H1 (cell line): ENCODE measurements around the gene NDUFS8. TPM values are rescaled to one million over a fixed set of nuclear protein-coding genes. Genes with fewer than 3 reads are reported as not detected.
A peak's percentile ranks its signal among the peaks of the same experiment; 100 is the strongest.

Experiments
- CTCF ChIA-PET: fragments of 300-600 bp; sonication (Branson Sonifier 250); formaldehyde crosslinking; loops from one replicate; lab custom pipeline; 2021; ENCODE audit not compliant: partially characterized antibody; lab: Charles Lee
- POLR2A ChIA-PET: fragments of 300-600 bp; sonication (Branson Sonifier 250); formaldehyde crosslinking; loops from one replicate; lab custom pipeline; 2021; ENCODE audit warnings: inconsistent platforms; ENCODE audit not compliant: partially characterized antibody; lab: Charles Lee
- DNase-seq, 2 experiments: peaks; one replicate each; pipeline versions ENCODE4 v3.0.0 to v3.0.0-alpha.2; 2010 to 2022; ENCODE audit warnings: low spot score in 2 of 2, low read depth in 1 of 2, mixed read lengths in 1 of 2
- FAIRE-seq: peaks from 2 replicates; lab custom pipeline; 2011; peaks lifted over from hg19 to GRCh38; lab: Jason Lieb, UNC
- H2AFZ ChIP-seq: 2 replicates; pipeline ENCODE4 v1.8.1; 2012; ENCODE audit warnings: low read length, inconsistent platforms
- H2AK5ac ChIP-seq: 2 replicates; pipeline ENCODE4 v1.6.1; 2013; ENCODE audit warnings: low read depth, low read length
- H2BK120ac ChIP-seq: replicated peaks from 2 replicates; pipeline ENCODE3; 2013; ENCODE audit warnings: low read depth, low read length, inconsistent platforms
- H2BK12ac ChIP-seq: 2 replicates; pipeline ENCODE4 v1.6.1; 2013; ENCODE audit warnings: low read depth, low read length
- H2BK15ac ChIP-seq: 2 replicates; pipeline ENCODE4 v1.6.1; 2013; ENCODE audit warnings: low read length
- H2BK20ac ChIP-seq: 2 replicates; pipeline ENCODE4 v1.6.1; 2013; ENCODE audit warnings: low read length
- H2BK5ac ChIP-seq: 2 replicates; pipeline ENCODE4 v1.6.1; 2013; ENCODE audit warnings: low read depth, low read length
- H3K14ac ChIP-seq: 2 replicates; pipeline ENCODE4 v1.6.1; 2013; ENCODE audit warnings: inconsistent platforms; ENCODE audit not compliant: insufficient read length
- H3K18ac ChIP-seq: 2 replicates; pipeline ENCODE4 v1.6.1; 2013; ENCODE audit warnings: low read length; ENCODE audit errors: extremely low read depth
- H3K23ac ChIP-seq: 2 replicates; pipeline ENCODE4 v1.6.1; 2013; ENCODE audit warnings: inconsistent platforms; ENCODE audit not compliant: insufficient read length
- H3K23me2 ChIP-seq: 2 replicates; pipeline ENCODE4 v1.6.1; 2013; ENCODE audit warnings: low read depth, low read length
- H3K27ac ChIP-seq: 2 replicates; pipeline ENCODE4 v1.6.1; 2011; ENCODE audit warnings: low read depth, low read length, inconsistent platforms
- H3K27me3 ChIP-seq, 4 experiments: replicated peaks in 1 of 4; 1 replicate in 1 of 4; 2 replicates in 3 of 4; pipeline versions ENCODE4 v1.6.1 to v1.8.1; 2011 to 2013; ENCODE audit warnings: low read length in 3 of 4, mild to moderate bottlenecking in 3 of 4, inconsistent platforms in 2 of 4, mixed read lengths in 2 of 4, moderate library complexity in 1 of 4; ENCODE audit not compliant: control insufficient read depth in 3 of 4, insufficient read depth in 3 of 4; ENCODE audit errors: extremely low read depth in 1 of 4
- H3K36me3 ChIP-seq, 4 experiments: 2 replicates each; pipeline versions ENCODE4 v1.6.1 to v1.8.1; 2011 to 2013; ENCODE audit warnings: mild to moderate bottlenecking in 4 of 4, low read length in 3 of 4, moderate library complexity in 2 of 4, control low read depth in 1 of 4, inconsistent platforms in 1 of 4; ENCODE audit not compliant: insufficient read depth in 4 of 4, control insufficient read depth in 2 of 4
- H3K4ac ChIP-seq: replicated peaks from 2 replicates; pipeline ENCODE3; 2013; ENCODE audit warnings: low read length, low read depth, mixed read lengths, inconsistent platforms; ENCODE audit not compliant: insufficient read length
- H3K4me1 ChIP-seq, 4 experiments: replicated peaks in 1 of 4; 1 replicate in 1 of 4; 2 replicates in 3 of 4; pipeline versions ENCODE4 v1.6.1 to v1.8.1; 2011 to 2013; ENCODE audit warnings: low read length in 3 of 4, inconsistent platforms in 2 of 4, mixed read lengths in 1 of 4; ENCODE audit not compliant: insufficient read depth in 4 of 4, control insufficient read depth in 3 of 4
- H3K4me2 ChIP-seq, 2 experiments: 2 replicates each; pipeline versions ENCODE4 v1.6.1 to v1.8.1; 2011 to 2013; ENCODE audit warnings: low read depth in 2 of 2, low read length in 2 of 2, control low read depth in 1 of 2, inconsistent platforms in 1 of 2, mild to moderate bottlenecking in 1 of 2; ENCODE audit not compliant: insufficient read depth in 1 of 2
- H3K4me3 ChIP-seq, 4 experiments: fragments of 200-600, 300-600 bp in 1 of 4; sonication (generic), shearing (Covaris generic), sonication (Bioruptor Twin) in 1 of 4; 2 replicates each; pipeline versions ENCODE4 v1.5.1 to v1.8.1; 2011 to 2016; ENCODE audit warnings: low read length in 4 of 4, low read depth in 3 of 4, control low read depth in 2 of 4, inconsistent platforms in 2 of 4, mild to moderate bottlenecking in 2 of 4, mixed read lengths in 1 of 4, moderate library complexity in 1 of 4; ENCODE audit not compliant: insufficient read depth in 2 of 4; ENCODE audit errors: extremely low read depth in 1 of 4
- H3K56ac ChIP-seq: replicated peaks from 2 replicates; pipeline ENCODE3; 2013; ENCODE audit warnings: low read depth, mild to moderate bottlenecking, mixed read lengths, low read length, inconsistent platforms; ENCODE audit not compliant: insufficient read length
- H3K79me1 ChIP-seq: 2 replicates; pipeline ENCODE4 v1.6.1; 2013; ENCODE audit warnings: low read depth, low read length, control low read depth
- H3K79me2 ChIP-seq, 2 experiments: 2 replicates each; pipeline versions ENCODE4 v1.6.1 to v1.8.1; 2012 to 2013; ENCODE audit warnings: low read length in 2 of 2, mild to moderate bottlenecking in 2 of 2, inconsistent platforms in 1 of 2; ENCODE audit not compliant: insufficient read depth in 2 of 2, control insufficient read depth in 1 of 2
- H3K9ac ChIP-seq, 4 experiments: replicated peaks in 1 of 4; 1 replicate in 1 of 4; 2 replicates in 3 of 4; pipeline versions ENCODE4 v1.6.1 to v1.8.1; 2011 to 2013; ENCODE audit warnings: low read depth in 3 of 4, low read length in 3 of 4, control low read depth in 2 of 4, mild to moderate bottlenecking in 2 of 4, moderate library complexity in 2 of 4, inconsistent platforms in 1 of 4; ENCODE audit errors: extremely low read depth in 1 of 4
- H3K9me3 ChIP-seq, 2 experiments: 2 replicates each; pipeline versions ENCODE4 v1.6.1 to v1.8.1; 2012 to 2013; ENCODE audit warnings: mild to moderate bottlenecking in 2 of 2, moderate library complexity in 2 of 2, control low read depth in 1 of 2, inconsistent platforms in 1 of 2, low read depth in 1 of 2, low read length in 1 of 2, mixed read lengths in 1 of 2; ENCODE audit not compliant: insufficient read depth in 2 of 2
- H4K20me1 ChIP-seq, 2 experiments: replicated peaks in 1 of 2; 2 replicates each; pipeline versions ENCODE3 to v1.8.1; 2011 to 2013; ENCODE audit warnings: inconsistent platforms in 2 of 2, low read length in 2 of 2, mild to moderate bottlenecking in 1 of 2; ENCODE audit not compliant: insufficient read depth in 2 of 2, control insufficient read depth in 1 of 2
- H4K5ac ChIP-seq: 2 replicates; pipeline ENCODE4 v1.6.1; 2013; ENCODE audit warnings: low read length, low read depth, mixed read lengths, inconsistent platforms; ENCODE audit not compliant: insufficient read length
- H4K8ac ChIP-seq: 2 replicates; pipeline ENCODE4 v1.8.0; 2013; ENCODE audit warnings: mild to moderate bottlenecking, moderate library complexity, low read length, inconsistent platforms; ENCODE audit not compliant: insufficient read depth; ENCODE audit errors: extremely low read depth
- H4K91ac ChIP-seq: replicated peaks from 2 replicates; pipeline ENCODE3; 2013; ENCODE audit warnings: low read length, mixed read lengths, inconsistent platforms; ENCODE audit not compliant: insufficient read length
- EGR1 ChIP-seq: IDR thresholded peaks from 2 replicates; pipeline ENCODE4 v1.6.1; 2011; ENCODE audit warnings: low read depth, low read length, borderline replicate concordance
- SP4 ChIP-seq: IDR thresholded peaks from 2 replicates; pipeline ENCODE4 v1.6.1; 2012; ENCODE audit warnings: low read length, inconsistent platforms
- WGBS, 2 experiments: shearing (Covaris generic) in 1 of 2; methylation state at CpG; one replicate each; pipeline versions ENCODE4 v1.1.6 to v1.1.7; 2013 to 2015; ENCODE audit warnings: low lambda C conversion rate in 2 of 2, mixed read lengths in 2 of 2, inconsistent platforms in 1 of 2, low coverage in 1 of 2, missing lambda C conversion rate in 1 of 2; ENCODE audit not compliant: insufficient replicate concordance in 2 of 2, insufficient coverage in 1 of 2, insufficient read length in 1 of 2; ENCODE audit errors: extremely low coverage in 1 of 2, missing lambda C conversion rate in 1 of 2; 5-methylcytosine and 5-hydroxymethylcytosine counted together
- polyA plus RNA-seq, 7 experiments: library from polyadenylated mRNA; depleted of rRNA in 3 of 7; stranded (reverse) in 5 of 7; unstranded in 2 of 7; fragments of >200 nt in 5 of 7; fragments of 200-250 nt in 2 of 7; gene quantifications; 1 replicate in 5 of 7; 2 replicates in 1 of 7; 4 replicates in 1 of 7; pipeline versions ENCODE4 v1.2.1 to v1.2.3, GENCODE V29; 2011 to 2013; ENCODE audit warnings: missing spikeins in 2 of 7, mixed read lengths in 2 of 7
- total RNA-seq: library from RNA; stranded (reverse); fragmentation: NEBNext Ultra II Directional; extraction: Animal tissue kit (Norgen Biotek cat#: 25700); gene quantifications from 2 replicates; pipeline ENCODE4 v1.2.1, GENCODE V29; 2021

The NDUFS8 gene
- total and polyA plus RNA-seq, 2 of the 8 experiments (the other 6 are each of a cell fraction or from before 2014, with no cell fraction given), result 182 to 291 TPM

- Histone ChIP-seq H3K4me1 (peaks cover 0 to 15% (median 12%) of the 10 kb centered on the region in 4 experiments; a peak in 6 of 7 replicates), H3K4me3 (no peak overlapping the region), H3K27ac (no peak overlapping the region), H3K79me2 (no peaks in the 10 kb centered on the region), H2BK12ac (no peak overlapping the region), H2AFZ (no peak overlapping the region), H3K23me2 (no peaks in the 10 kb centered on the region), H3K27me3 (no peaks in the 10 kb centered on the region), H3K79me1 (no peaks in the 10 kb centered on the region), H3K18ac (no peak overlapping the region), H2BK20ac (no peak overlapping the region), H3K9ac (no peak overlapping the region), H3K4ac (no peak overlapping the region), H2BK15ac (no peak overlapping the region), H3K56ac (no peak overlapping the region), H3K9me3 (no peaks in the 10 kb centered on the region), H3K4me2 (no peak overlapping the region), H3K23ac (no peak overlapping the region), H2BK120ac (no peak overlapping the region), H2BK5ac (no peak overlapping the region), H3K36me3 (no peaks in the 10 kb centered on the region), H4K8ac (no peak overlapping the region), H3K14ac (no peak overlapping the region), H4K91ac (no peak overlapping the region), H2AK5ac (no peak overlapping the region), H4K5ac (no peak overlapping the region), H4K20me1 (no peaks in the 10 kb centered on the region)
- TF ChIP-seq EGR1 (0 out of 2 replicates have a peak, but pooled peaks have one; percentile 3), SP4 (no peak)
- DNase-seq (no peak), FAIRE-seq (no peak)
- 88% methylated on average over 16 of the region's 16 CpGs; no CpG with 5 or more reads in 1 of the 2 experiments for WGBS, 2 experiments
- CTCF ChIA-PET, result interaction anchor here (1.6 kb wide), 1 partner anchor 25 kb away, joined by 6 read pairs; the partner anchor contains the start of gene TCIRG1
- POLR2A ChIA-PET, result interaction anchor here (0.7 to 2.8 kb wide), 4 partner anchors 8 to 30 kb away, joined by 3 to 14 read pairs (median 4); partner anchors contain the start of gene TCIRG1
These were observed 17.5 kb upstream of the NDUFS8 start for GRCh38 chr11:68012843-68013610.
